Brain microvascular endothelial cell (primary cell): Measurements from ENCODE around the gene STARD10.

ENCODE experiments used
- DNase-seq: peaks from one replicate; pipeline ENCODE4 v3.0.0-alpha.2; 2020
- H3K27ac ChIP-seq: fragments of 250-450 bp; sonication (Bioruptor Pico); 2 replicates; pipeline ENCODE4 v1.5.1; 2020; ENCODE audit warnings: mild to moderate bottlenecking, moderate library complexity
- H3K27me3 ChIP-seq: fragments of 250-450 bp; sonication (Bioruptor Pico); replicated peaks from 2 replicates; pipeline ENCODE4 v1.5.1; 2020; ENCODE audit warnings: mild to moderate bottlenecking
- H3K36me3 ChIP-seq: fragments of 250-450 bp; sonication (Bioruptor Pico); replicated peaks from 2 replicates; pipeline ENCODE4 v1.5.1; 2020; ENCODE audit warnings: mild to moderate bottlenecking
- H3K4me3 ChIP-seq: 2 replicates; pipeline ENCODE4 v1.5.1; 2011; ENCODE audit warnings: low read depth, mild to moderate bottlenecking, control low read depth, low read length, moderate library complexity
- in situ Hi-C: cut with HindIII; loops from 2 replicates; pipeline ENCODE4 v1.10.0; 2017; ENCODE audit warnings: low sequenced_read_pairs, low pct_ligation_motif_present
- TF ChIP-seq, protein P1 (sequence below): IDR thresholded peaks from 2 replicates; pipeline ENCODE4 v1.5.1; 2011; ENCODE audit warnings: low read depth, mild to moderate bottlenecking, moderate library complexity, low read length, control low read depth, inconsistent platforms; ENCODE audit errors: missing control alignments

Gene STARD10

DNA sequence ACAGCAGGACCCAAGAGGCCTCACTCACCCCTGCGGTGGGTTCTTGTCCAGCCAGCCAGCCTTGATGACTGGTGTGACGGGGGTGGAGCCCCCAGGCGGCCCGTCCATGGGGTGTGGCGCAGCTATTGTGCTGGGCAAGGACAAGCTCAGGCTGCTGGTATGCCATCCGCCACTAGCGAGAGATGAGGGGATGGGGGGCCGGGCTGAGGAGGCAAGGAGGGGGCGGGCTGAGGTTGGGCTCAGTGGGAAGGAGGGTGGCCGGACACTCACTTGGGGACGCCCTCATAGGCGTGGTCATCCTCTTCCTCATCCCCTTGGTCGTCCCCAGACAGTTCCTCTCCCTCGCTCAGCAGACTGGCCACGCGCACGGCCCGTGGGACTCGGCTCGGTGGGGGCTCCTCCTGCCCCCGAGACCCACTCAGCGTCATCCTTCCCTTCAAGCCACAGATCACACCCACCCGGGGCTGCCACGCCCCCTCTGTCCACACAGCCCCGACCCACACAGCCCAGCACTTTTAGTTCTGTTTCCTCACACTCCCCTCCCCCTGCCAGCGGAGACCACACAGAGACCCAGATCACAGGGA is 81.6 kb downstream of the STARD10 start:
- Histone ChIP-seq H3K27me3 (no peaks in the 10 kb centered on the region), H3K4me3 (peak overlapping the region; percentile 39), H3K27ac (no peak overlapping the region), H3K36me3 (peaks cover 31% of the 10 kb centered on the region)
- in situ Hi-C loops: no loop called here
- no peak for DNase-seq
- TF ChIP-seq, protein P1, sequence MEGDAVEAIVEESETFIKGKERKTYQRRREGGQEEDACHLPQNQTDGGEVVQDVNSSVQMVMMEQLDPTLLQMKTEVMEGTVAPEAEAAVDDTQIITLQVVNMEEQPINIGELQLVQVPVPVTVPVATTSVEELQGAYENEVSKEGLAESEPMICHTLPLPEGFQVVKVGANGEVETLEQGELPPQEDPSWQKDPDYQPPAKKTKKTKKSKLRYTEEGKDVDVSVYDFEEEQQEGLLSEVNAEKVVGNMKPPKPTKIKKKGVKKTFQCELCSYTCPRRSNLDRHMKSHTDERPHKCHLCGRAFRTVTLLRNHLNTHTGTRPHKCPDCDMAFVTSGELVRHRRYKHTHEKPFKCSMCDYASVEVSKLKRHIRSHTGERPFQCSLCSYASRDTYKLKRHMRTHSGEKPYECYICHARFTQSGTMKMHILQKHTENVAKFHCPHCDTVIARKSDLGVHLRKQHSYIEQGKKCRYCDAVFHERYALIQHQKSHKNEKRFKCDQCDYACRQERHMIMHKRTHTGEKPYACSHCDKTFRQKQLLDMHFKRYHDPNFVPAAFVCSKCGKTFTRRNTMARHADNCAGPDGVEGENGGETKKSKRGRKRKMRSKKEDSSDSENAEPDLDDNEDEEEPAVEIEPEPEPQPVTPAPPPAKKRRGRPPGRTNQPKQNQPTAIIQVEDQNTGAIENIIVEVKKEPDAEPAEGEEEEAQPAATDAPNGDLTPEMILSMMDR: no peak

DNA sequence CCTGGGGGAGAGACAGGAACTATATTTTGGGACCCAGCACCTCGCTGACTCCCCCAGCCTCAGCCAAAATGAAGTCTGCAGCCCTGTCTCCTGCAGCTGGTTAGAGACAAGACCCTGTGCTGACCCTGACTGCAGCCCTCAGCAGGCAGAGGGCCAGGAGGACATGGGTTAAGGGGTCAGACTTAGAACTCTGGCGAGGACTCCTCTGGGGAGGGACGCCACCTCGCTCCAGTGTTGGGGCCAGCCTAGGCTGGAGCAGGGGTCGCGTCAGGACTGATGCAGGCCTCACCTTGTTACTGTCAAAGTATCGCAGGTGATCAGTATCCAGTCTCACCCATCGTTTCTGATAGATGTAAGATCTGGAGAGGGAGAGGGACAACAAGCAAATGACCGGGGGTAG is 82.7 kb downstream of the STARD10 start:
- Histone ChIP-seq H3K27me3 (no peaks in the 10 kb centered on the region), H3K27ac (no peak overlapping the region), H3K36me3 (peaks cover 35% of the 10 kb centered on the region), H3K4me3 (no peak overlapping the region)
- in situ Hi-C loops: no loop called here
- TF ChIP-seq, protein P1: no peak
- no peak for DNase-seq

DNA sequence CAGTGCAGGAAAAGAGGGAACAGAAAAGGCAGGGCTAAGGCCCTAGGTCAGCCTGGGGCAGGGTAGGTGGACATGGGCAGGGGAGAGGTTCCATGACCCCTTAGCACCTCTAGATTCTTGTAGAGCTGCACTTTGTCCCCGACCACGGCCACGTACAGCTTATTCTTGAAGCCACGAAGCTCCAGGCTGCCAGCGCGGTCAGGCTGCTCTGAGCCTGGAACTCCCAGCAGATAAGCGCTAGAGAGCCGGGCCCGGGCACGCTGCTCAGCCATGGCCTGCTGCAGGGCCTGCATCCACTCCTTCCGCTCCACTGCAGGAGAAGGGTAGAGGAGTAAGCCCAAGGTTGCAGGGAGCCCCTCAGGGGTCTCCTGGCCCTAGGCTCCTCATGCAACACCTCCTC is 83.6 kb downstream of the STARD10 start:
- no peak for DNase-seq
- Histone ChIP-seq H3K4me3 (no peak overlapping the region), H3K27ac (no peak overlapping the region), H3K27me3 (no peaks in the 10 kb centered on the region), H3K36me3 (peaks cover 34% of the 10 kb centered on the region)
- in situ Hi-C loops: no loop called here
- TF ChIP-seq, protein P1: no peak

DNA sequence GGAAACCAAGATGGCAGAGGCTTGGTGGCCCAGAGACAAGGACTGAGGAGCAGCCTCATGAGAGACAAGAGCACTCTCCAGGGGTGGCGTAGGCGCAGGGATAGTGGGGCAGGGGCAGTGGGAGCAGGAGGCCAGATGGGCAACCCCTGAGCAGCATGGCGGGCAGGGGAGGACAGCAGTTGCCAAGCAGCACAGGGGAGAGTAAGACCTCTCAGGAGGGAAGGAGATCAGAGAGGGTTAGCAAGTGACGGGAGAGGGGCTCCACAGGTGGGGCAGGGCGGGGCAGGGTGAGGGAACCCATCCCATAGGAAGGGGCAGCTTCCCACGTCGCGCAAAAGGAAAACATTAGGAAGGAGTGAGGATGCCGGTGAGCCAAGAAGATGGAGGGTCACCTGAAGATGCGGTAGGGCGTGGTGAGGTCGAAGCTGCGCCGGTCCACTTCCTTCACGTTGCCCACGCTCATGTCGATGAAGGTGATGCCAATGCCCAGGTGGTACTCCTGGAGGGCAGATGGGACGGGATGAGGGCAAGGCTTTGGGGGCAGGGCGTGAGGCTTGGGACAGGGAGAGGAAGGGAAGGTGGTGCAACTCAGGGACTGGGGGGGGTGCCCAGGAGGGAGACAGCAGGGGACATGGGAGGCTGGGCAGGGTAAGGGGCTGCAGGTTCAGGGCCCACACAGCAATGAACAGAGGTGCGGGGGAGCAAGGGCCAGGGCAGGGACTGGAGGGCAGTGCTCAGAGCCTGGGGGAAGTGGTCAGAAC is 84.2 kb downstream of the STARD10 start:
- in situ Hi-C loops: no loop called here
- Histone ChIP-seq H3K27me3 (no peaks in the 10 kb centered on the region), H3K4me3 (no peak overlapping the region), H3K36me3 (peaks cover 35% of the 10 kb centered on the region), H3K27ac (no peak overlapping the region)
- TF ChIP-seq, protein P1: no peak
- DNase-seq: no peak

DNA sequence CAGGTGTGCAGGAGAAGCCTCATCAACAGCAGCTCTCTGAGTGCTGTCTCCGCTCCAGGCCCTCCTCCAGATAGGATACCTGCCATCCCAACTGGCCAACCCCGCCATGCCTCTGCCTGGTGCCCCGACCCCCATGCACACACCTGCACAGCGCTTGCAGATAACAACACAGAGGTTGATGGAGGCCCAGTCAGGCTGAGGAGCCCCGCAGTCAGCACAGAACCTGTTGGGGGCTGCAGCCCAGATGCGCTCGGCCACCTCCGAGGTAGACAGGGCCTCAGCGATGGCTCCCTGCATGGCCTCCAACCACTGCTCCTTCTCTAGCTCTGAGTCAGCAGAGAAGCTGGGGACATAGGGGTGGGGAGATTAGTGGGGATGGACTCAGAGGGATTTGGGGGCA is 86.8 kb downstream of the STARD10 start:
- H3K36me3 ChIP-seq: peaks cover 50% of the 10 kb centered on the region
- in situ Hi-C loops: no loop called here

More for the DNA sequence above, 86.8 kb downstream of the STARD10 start:
- TF ChIP-seq, protein P1: no peak
- no peak overlapping the region for H3K27ac ChIP-seq
- no peaks in the 10 kb centered on the region for H3K27me3 ChIP-seq
- no peak for DNase-seq
- H3K4me3 ChIP-seq: no peak overlapping the region
